HepG2 (cell line): ENCODE data around the gene TBC1D10B. TPM values are rescaled to one million over a fixed set of nuclear protein-coding genes. Genes with fewer than 3 reads are reported as not detected.

Experiments used
- CBX2 ChIP-seq, 2 experiments: fragments of 200-600 bp in 1 of 2; sonication (generic); formaldehyde crosslinking in 1 of 2; IDR thresholded peaks; 2 replicates each; pipeline versions ENCODE4 v1.7.0 to v1.8.1; 2018 to 2022; ENCODE audit warnings: low read depth in 2 of 2, low read length in 1 of 2, mild to moderate bottlenecking in 1 of 2, missing genetic modification reagents in 1 of 2
- CENPT ChIP-seq: sonication (generic); formaldehyde crosslinking; IDR thresholded peaks from 2 replicates; pipeline ENCODE4 v1.8.0; 2022; ENCODE audit warnings: low read depth, mild to moderate bottlenecking, moderate library complexity, missing genetic modification reagents
- GTF2F1 ChIP-seq: fragments of 150-350 bp; IDR thresholded peaks from 2 replicates; pipeline ENCODE4 v1.6.1; 2014; ENCODE audit warnings: low read length
- JARID2 ChIP-seq: sonication (generic); formaldehyde crosslinking; IDR thresholded peaks from 2 replicates; pipeline ENCODE4 v1.8.1; 2023; ENCODE audit warnings: missing genetic modification reagents, inconsistent platforms; ENCODE audit not compliant: insufficient replicate concordance
- KLF11 ChIP-seq: IDR thresholded peaks from 2 replicates; pipeline ENCODE4 v1.6.1; 2016; ENCODE audit warnings: missing compliant biosample characterization
- MBD4 ChIP-seq: IDR thresholded peaks from 2 replicates; pipeline ENCODE4 v1.6.1; 2012; ENCODE audit warnings: low read length, inconsistent platforms, borderline replicate concordance
- NRL ChIP-seq: sonication (generic); formaldehyde crosslinking; IDR thresholded peaks from 2 replicates; pipeline ENCODE4 v1.5.0; 2020; ENCODE audit warnings: missing genetic modification reagents, mild to moderate bottlenecking, moderate library complexity, borderline replicate concordance
- SALL2 ChIP-seq: sonication (generic); formaldehyde crosslinking; IDR thresholded peaks from 2 replicates; pipeline ENCODE4 v1.8.1; 2023; ENCODE audit warnings: mild to moderate bottlenecking, missing genetic modification reagents, inconsistent platforms
- SIN3A ChIP-seq: IDR thresholded peaks from 2 replicates; pipeline ENCODE4 v1.6.1; 2011; ENCODE audit warnings: low read depth, mild to moderate bottlenecking, control low read depth, low read length, borderline replicate concordance
- SOX13 ChIP-seq, 3 experiments: fragments of 450-650 bp in 1 of 3; sonication (generic) in 1 of 3; formaldehyde crosslinking in 1 of 3; IDR thresholded peaks in 2 of 3; conservative IDR thresholded peaks in 1 of 3; 2 replicates each; pipeline versions ENCODE4 v1.5.0 to v1.6.1; 2016 to 2020; ENCODE audit warnings: antibody characterized with exemption in 1 of 3, mild to moderate bottlenecking in 1 of 3, missing compliant biosample characterization in 1 of 3, missing genetic modification reagents in 1 of 3, moderate library complexity in 1 of 3
- SP5 ChIP-seq: IDR thresholded peaks from 2 replicates; pipeline ENCODE4 v1.6.1; 2016; ENCODE audit warnings: low read depth, borderline replicate concordance
- TOPORS ChIP-seq: sonication (generic); formaldehyde crosslinking; IDR thresholded peaks from 2 replicates; pipeline ENCODE4 v1.8.0; 2023; ENCODE audit warnings: mild to moderate bottlenecking, missing genetic modification reagents
- ZNF12 ChIP-seq: sonication (generic); formaldehyde crosslinking; IDR thresholded peaks from 2 replicates; pipeline ENCODE4 v1.5.0; 2020; ENCODE audit warnings: missing genetic modification reagents
- ZNF224 ChIP-seq: sonication (generic); formaldehyde crosslinking; IDR thresholded peaks from 2 replicates; pipeline ENCODE4 v1.5.0; 2020; ENCODE audit warnings: mild to moderate bottlenecking, missing genetic modification reagents
- ZNF513 ChIP-seq: sonication (generic); formaldehyde crosslinking; conservative IDR thresholded peaks from 2 replicates; pipeline ENCODE4 v1.5.0; 2020; ENCODE audit warnings: missing genetic modification reagents
- ZNF558 ChIP-seq: sonication (generic); formaldehyde crosslinking; IDR thresholded peaks from 2 replicates; pipeline ENCODE4 v1.9.0; 2022; ENCODE audit warnings: mild to moderate bottlenecking, missing genetic modification reagents, borderline replicate concordance
- ZNF678 ChIP-seq: sonication (generic); formaldehyde crosslinking; IDR thresholded peaks from 2 replicates; pipeline ENCODE4 v1.4.0; 2020; ENCODE audit warnings: mild to moderate bottlenecking, missing genetic modification reagents
- ZNF777 ChIP-seq: sonication (generic); formaldehyde crosslinking; IDR thresholded peaks from 2 replicates; pipeline ENCODE4 v1.4.0; 2020; ENCODE audit warnings: missing genetic modification reagents
- ZSCAN21 ChIP-seq: sonication (generic); formaldehyde crosslinking; IDR thresholded peaks from 2 replicates; pipeline ENCODE4 v1.8.0; 2022; ENCODE audit warnings: mild to moderate bottlenecking, missing genetic modification reagents, moderate library complexity, borderline replicate concordance
- polyA plus RNA-seq, 8 experiments: library from polyadenylated mRNA; depleted of rRNA in 3 of 8; stranded (reverse) in 7 of 8; unstranded in 1 of 8; fragments of >200 nt; fragmentation: Illumina TruSeq in 4 of 8; extraction: Trizol in 4 of 8; gene quantifications; 2 replicates each; pipeline versions ENCODE4 v1.2.1 to v1.2.3, GENCODE V29; 2011 to 2016; ENCODE audit warnings: low read depth in 4 of 8, missing spikeins in 1 of 8, mixed read lengths in 1 of 8; ENCODE audit not compliant: insufficient read depth in 1 of 8
- total RNA-seq, 5 experiments: library from RNA; depleted of rRNA; stranded (reverse); fragments of >200 nt; fragmentation: Illumina TruSeq; extraction: Trizol; gene quantifications; 2 replicates each; pipeline ENCODE4 v1.2.3, GENCODE V29; 2016; ENCODE audit warnings: low read depth in 1 of 5
- TF ChIP-seq, protein P1 (sequence below): IDR thresholded peaks from 2 replicates; pipeline ENCODE4 v1.6.1; 2018; ENCODE audit warnings: missing genetic modification reagents, mild to moderate bottlenecking, missing compliant biosample characterization
- TF ChIP-seq, protein P2 (sequence below): IDR thresholded peaks from 2 replicates; pipeline ENCODE4 v1.6.1; 2016
- TF ChIP-seq, protein P3 (sequence below): sonication (generic); formaldehyde crosslinking; IDR thresholded peaks from 2 replicates; pipeline ENCODE4 v1.4.0; 2020; ENCODE audit warnings: missing genetic modification reagents, borderline replicate concordance

TBC1D10B gene
- total and polyA plus RNA-seq, 2 of the 13 experiments (the other 11 are each of a cell fraction or from before 2014, with no cell fraction given): 15.7 to 24.8 TPM

DNA sequence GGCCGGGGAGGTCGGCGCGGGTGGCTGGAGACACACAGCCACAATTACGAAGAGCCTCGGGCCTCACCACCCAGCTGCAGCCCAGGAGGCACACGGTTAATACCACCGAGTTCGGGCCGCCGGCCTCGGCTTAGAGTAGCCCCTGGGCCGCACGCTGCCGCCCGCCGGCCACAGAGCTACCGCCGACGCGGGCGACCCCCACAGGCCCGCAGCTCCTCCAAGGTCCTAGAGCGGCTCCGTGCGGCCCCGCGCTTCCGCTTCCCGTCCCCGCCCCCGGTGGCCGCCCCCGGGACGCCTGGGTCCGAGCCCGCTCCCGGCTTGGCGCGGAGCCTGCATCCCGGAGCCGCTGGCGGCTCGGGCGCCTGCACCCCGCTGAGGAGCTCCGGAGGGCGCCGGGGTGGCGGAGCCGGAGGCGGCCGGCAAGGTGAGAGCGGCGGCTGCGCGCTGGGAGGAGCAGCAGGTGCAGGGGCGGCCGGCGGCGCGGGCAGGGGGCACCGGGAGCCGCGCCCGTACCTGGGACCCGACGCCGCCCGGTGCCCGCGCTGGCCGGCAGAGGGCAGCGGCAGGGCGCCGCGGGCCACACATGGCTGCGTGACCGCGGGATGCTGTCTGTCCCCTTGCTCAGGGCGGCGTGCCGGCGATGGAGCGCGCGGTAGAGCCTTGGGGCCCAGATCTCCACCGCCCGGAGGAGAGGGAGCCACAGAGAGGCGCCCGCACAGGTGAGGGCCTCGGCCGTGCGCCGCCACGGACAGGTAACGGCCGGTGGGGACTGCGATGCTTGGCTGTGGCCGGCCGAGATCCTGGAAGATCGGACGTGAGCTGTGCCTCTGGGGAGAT lies 25.1 kb upstream of the TBC1D10B start, which contains the start of gene ZNF48 (continued):
- TF ChIP-seq, protein P1, sequence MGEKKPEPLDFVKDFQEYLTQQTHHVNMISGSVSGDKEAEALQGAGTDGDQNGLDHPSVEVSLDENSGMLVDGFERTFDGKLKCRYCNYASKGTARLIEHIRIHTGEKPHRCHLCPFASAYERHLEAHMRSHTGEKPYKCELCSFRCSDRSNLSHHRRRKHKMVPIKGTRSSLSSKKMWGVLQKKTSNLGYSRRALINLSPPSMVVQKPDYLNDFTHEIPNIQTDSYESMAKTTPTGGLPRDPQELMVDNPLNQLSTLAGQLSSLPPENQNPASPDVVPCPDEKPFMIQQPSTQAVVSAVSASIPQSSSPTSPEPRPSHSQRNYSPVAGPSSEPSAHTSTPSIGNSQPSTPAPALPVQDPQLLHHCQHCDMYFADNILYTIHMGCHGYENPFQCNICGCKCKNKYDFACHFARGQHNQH (CRISPR knock-in tag): peak; percentile 36
- TF ChIP-seq GTF2F1: 0 out of 2 replicates have a peak, but pooled peaks have one; percentile 12
- TF ChIP-seq ZNF224 (CRISPR knock-in tag): peak; percentile 90
- TF ChIP-seq, protein P2, sequence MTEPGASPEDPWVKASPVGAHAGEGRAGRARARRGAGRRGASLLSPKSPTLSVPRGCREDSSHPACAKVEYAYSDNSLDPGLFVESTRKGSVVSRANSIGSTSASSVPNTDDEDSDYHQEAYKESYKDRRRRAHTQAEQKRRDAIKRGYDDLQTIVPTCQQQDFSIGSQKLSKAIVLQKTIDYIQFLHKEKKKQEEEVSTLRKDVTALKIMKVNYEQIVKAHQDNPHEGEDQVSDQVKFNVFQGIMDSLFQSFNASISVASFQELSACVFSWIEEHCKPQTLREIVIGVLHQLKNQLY: peak; percentile 62
- no peak for TF ChIP-seq CBX2 (IDR thresholded peaks at IDR 0.05; ENCODE audit: low read depth, low read length)
- TF ChIP-seq CBX2 (CRISPR knock-in tag; IDR thresholded peaks at IDR 0.05; ENCODE audit: low read depth): no peak
- TF ChIP-seq MBD4: no peak
- TF ChIP-seq NRL (CRISPR knock-in tag): peak; percentile 59; the same call in 1 of the 2 replicates
- peak; percentile 88 for TF ChIP-seq ZNF558
- TF ChIP-seq SIN3A: peak; percentile 82
- no peak for TF ChIP-seq SOX13 (IDR thresholded peaks at IDR 0.05)
- TF ChIP-seq SOX13 (CRISPR knock-in tag; conservative IDR thresholded peaks at IDR 0.05 in 1 of 2, IDR thresholded peaks at IDR 0.05 in 1 of 2): peak in 1 of 2 experiments; percentile 42; a peak in 1 of 4 replicates
- peak; percentile 21; the same call in 1 of the 2 replicates for TF ChIP-seq ZNF12 (CRISPR knock-in tag)
- no peak for TF ChIP-seq ZNF678 (CRISPR knock-in tag)
- 0 out of 2 replicates have a peak, but pooled peaks have one; percentile 51 for TF ChIP-seq CENPT (CRISPR knock-in tag)
- TF ChIP-seq ZSCAN21 (CRISPR knock-in tag): no peak; the same call in 1 of the 2 replicates
- no peak for TF ChIP-seq ZNF513
- TF ChIP-seq, protein P3, sequence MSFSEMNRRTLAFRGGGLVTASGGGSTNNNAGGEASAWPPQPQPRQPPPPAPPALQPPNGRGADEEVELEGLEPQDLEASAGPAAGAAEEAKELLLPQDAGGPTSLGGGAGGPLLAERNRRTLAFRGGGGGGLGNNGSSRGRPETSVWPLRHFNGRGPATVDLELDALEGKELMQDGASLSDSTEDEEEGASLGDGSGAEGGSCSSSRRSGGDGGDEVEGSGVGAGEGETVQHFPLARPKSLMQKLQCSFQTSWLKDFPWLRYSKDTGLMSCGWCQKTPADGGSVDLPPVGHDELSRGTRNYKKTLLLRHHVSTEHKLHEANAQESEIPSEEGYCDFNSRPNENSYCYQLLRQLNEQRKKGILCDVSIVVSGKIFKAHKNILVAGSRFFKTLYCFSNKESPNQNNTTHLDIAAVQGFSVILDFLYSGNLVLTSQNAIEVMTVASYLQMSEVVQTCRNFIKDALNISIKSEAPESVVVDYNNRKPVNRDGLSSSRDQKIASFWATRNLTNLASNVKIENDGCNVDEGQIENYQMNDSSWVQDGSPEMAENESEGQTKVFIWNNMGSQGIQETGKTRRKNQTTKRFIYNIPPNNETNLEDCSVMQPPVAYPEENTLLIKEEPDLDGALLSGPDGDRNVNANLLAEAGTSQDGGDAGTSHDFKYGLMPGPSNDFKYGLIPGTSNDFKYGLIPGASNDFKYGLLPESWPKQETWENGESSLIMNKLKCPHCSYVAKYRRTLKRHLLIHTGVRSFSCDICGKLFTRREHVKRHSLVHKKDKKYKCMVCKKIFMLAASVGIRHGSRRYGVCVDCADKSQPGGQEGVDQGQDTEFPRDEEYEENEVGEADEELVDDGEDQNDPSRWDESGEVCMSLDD (CRISPR knock-in tag): no peak
- peak; percentile 68; the same call in 1 of the 2 replicates for TF ChIP-seq SP5 (CRISPR knock-in tag)
- peak; percentile 25 for TF ChIP-seq JARID2 (CRISPR knock-in tag)
- no peak for TF ChIP-seq KLF11
- TF ChIP-seq SALL2 (CRISPR knock-in tag): peak; percentile 92
- TF ChIP-seq ZNF777 (CRISPR knock-in tag): peak; percentile 83
- TF ChIP-seq TOPORS (CRISPR knock-in tag): 0 out of 2 replicates have a peak, but pooled peaks have one; percentile 26
